ENCODE data around the gene NDUFV2.

Gene NDUFV2

GRCh38 chr18:9058406-9058805 lies 44.1 kb upstream of the NDUFV2 start:
- no peak for TF ChIP-seq CTCF (IDR thresholded peaks at IDR 0.05; ENCODE audit: low read depth, low read length)
- Histone ChIP-seq H3K36me3 (no peaks in the 10 kb centered on the region), H3K27ac (no peak overlapping the region), H3K9me3 (ENCODE audit: severe bottlenecking) (peaks cover 5% of the 10 kb centered on the region), H3K4me3 (ENCODE audit: low read depth, low read length) (no peak overlapping the region), H3K27me3 (ENCODE audit: insufficient read depth, low read depth, severe bottlenecking) (no peaks in the 10 kb centered on the region)
- no peak for DNase-seq

GRCh38 chr18:9062418-9062751 lies 40.1 kb upstream of the NDUFV2 start:
- no peak for DNase-seq
- no peak for TF ChIP-seq CTCF (IDR thresholded peaks at IDR 0.05; ENCODE audit: low read depth, low read length)
- no peak overlapping the region for H3K4me3 ChIP-seq (ENCODE audit: low read depth, low read length)
- peaks cover 5% of the 10 kb centered on the region for H3K9me3 ChIP-seq (ENCODE audit: severe bottlenecking)
- no peaks in the 10 kb centered on the region for H3K36me3 ChIP-seq
- H3K27ac ChIP-seq: no peak overlapping the region
- H3K27me3 ChIP-seq (ENCODE audit: insufficient read depth, low read depth, severe bottlenecking): no peaks in the 10 kb centered on the region

GRCh38 chr18:9065864-9066263 lies 36.6 kb upstream of the NDUFV2 start:
- H3K27me3 ChIP-seq (ENCODE audit: insufficient read depth, low read depth, severe bottlenecking): no peaks in the 10 kb centered on the region
- H3K36me3 ChIP-seq: no peaks in the 10 kb centered on the region
- TF ChIP-seq CTCF (IDR thresholded peaks at IDR 0.05; ENCODE audit: low read depth, low read length): no peak
- no peak for DNase-seq
- H3K9me3 ChIP-seq (ENCODE audit: severe bottlenecking): peaks cover 5% of the 10 kb centered on the region
- no peak overlapping the region for H3K4me3 ChIP-seq (ENCODE audit: low read depth, low read length)
- H3K27ac ChIP-seq: no peak overlapping the region

- Histone ChIP-seq H3K36me3 (no peaks in the 10 kb centered on the region), H3K27ac (no peak overlapping the region)
Measured at GRCh38 chr18:9066358-9066757, 36.1 kb upstream of the NDUFV2 start.

GRCh38 chr18:9066817-9067306 lies 35.6 kb upstream of the NDUFV2 start:
- Histone ChIP-seq H3K27me3 (ENCODE audit: insufficient read depth, low read depth, severe bottlenecking) (no peaks in the 10 kb centered on the region), H3K4me3 (ENCODE audit: low read depth, low read length) (no peak overlapping the region), H3K36me3 (no peaks in the 10 kb centered on the region), H3K9me3 (ENCODE audit: severe bottlenecking) (no peaks in the 10 kb centered on the region), H3K27ac (no peak overlapping the region)
- no peak for DNase-seq
- no peak for TF ChIP-seq CTCF (IDR thresholded peaks at IDR 0.05; ENCODE audit: low read depth, low read length)

More at GRCh38 chr18:9066358-9066757, 36.1 kb upstream of the NDUFV2 start:
- Histone ChIP-seq H3K27me3 (ENCODE audit: insufficient read depth, low read depth, severe bottlenecking) (no peaks in the 10 kb centered on the region), H3K9me3 (ENCODE audit: severe bottlenecking) (peaks cover 3% of the 10 kb centered on the region), H3K4me3 (ENCODE audit: low read depth, low read length) (no peak overlapping the region)
- no peak for DNase-seq
- TF ChIP-seq CTCF (IDR thresholded peaks at IDR 0.05; ENCODE audit: low read depth, low read length): no peak

- Histone ChIP-seq H3K9me3 (ENCODE audit: severe bottlenecking) (no peaks in the 10 kb centered on the region), H3K27me3 (ENCODE audit: insufficient read depth, low read depth, severe bottlenecking) (no peaks in the 10 kb centered on the region), H3K4me3 (ENCODE audit: low read depth, low read length) (no peak overlapping the region), H3K36me3 (no peaks in the 10 kb centered on the region), H3K27ac (no peak overlapping the region)
- no peak for TF ChIP-seq CTCF (IDR thresholded peaks at IDR 0.05; ENCODE audit: low read depth, low read length)
- no peak for DNase-seq
Measured at GRCh38 chr18:9067823-9068222, 34.7 kb upstream of the NDUFV2 start.

Measured in WERI-Rb-1 (cell line).